HL-60 (cell line): ENCODE measurements around the gene THOC6.
A peak's percentile ranks its signal among the peaks of the same experiment; 100 is the strongest.
"Not testable (repeated sequence)": the region's sequence is repeated elsewhere in the genome, so short reads cannot be mapped to it uniquely, and the experiment has no call there.

Source experiments
- DNase-seq, 2 experiments: peaks; one replicate each; pipeline ENCODE4 v3.0.0-alpha.2; 2010 to 2020; ENCODE audit warnings: low read depth in 1 of 2, low spot score in 1 of 2
- H3K27ac ChIP-seq: fragments of 250-450 bp; sonication (Bioruptor Pico); replicated peaks from 2 replicates; pipeline ENCODE4 v1.5.1; 2020; ENCODE audit warnings: mild to moderate bottlenecking, moderate library complexity
- H3K27me3 ChIP-seq: fragments of 250-450 bp; sonication (Bioruptor Pico); 2 replicates; pipeline ENCODE4 v1.5.1; 2021; ENCODE audit warnings: mild to moderate bottlenecking, moderate library complexity; ENCODE audit not compliant: insufficient read depth, poor library complexity, severe bottlenecking
- H3K4me3 ChIP-seq: replicated peaks from 2 replicates; pipeline ENCODE4 v1.5.1; 2011; ENCODE audit warnings: mild to moderate bottlenecking, control low read depth, low read length; ENCODE audit not compliant: insufficient read depth
- GABPA ChIP-seq: IDR thresholded peaks from 2 replicates; pipeline ENCODE4 v1.6.1; 2012; ENCODE audit warnings: low read depth
- POLR2AphosphoS5 ChIP-seq: IDR thresholded peaks from 2 replicates; pipeline ENCODE4 v1.6.1; 2012; ENCODE audit warnings: low read depth
- SPI1 ChIP-seq: IDR thresholded peaks from 2 replicates; pipeline ENCODE4 v1.6.1; 2012; ENCODE audit warnings: low read depth, mild to moderate bottlenecking, borderline replicate concordance
- TF ChIP-seq, protein P1 (sequence below): IDR thresholded peaks from one replicate; pipeline ENCODE4 v1.5.1; 2011; ENCODE audit warnings: low read length, control low read depth, inconsistent platforms; ENCODE audit not compliant: insufficient read depth
- TF ChIP-seq, protein P2 (sequence below): IDR thresholded peaks from 2 replicates; pipeline ENCODE4 v1.6.1; 2012; ENCODE audit warnings: low read depth; ENCODE audit not compliant: insufficient replicate concordance

THOC6 gene

DNA sequence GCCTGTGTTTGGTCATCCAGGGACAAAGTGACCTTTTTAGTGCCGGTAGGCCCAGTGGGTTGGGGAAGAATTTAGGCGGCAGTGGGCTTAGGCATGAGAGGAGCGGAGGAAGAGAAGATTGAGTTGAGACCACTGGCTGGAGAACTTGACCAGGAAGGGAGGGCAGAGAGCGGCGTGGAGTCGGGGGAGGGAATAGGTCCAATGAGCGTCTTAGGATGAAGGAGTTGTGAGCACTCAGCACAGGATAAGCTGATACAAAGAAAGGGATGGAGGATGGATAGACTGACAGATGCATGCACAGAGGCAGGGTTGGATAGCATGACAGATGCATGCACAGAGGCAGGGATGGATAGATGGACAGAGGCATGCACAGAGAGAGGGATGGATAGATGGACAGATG lies 49.6 kb downstream of the THOC6 start:
- H3K27me3 ChIP-seq: no peaks in the 10 kb centered on the region
- H3K4me3 ChIP-seq: no peak overlapping the region
- DNase-seq: no peak
- peak overlapping the region; percentile 29; the same call in 1 of the 2 replicates for H3K27ac ChIP-seq
- TF ChIP-seq, protein P1, sequence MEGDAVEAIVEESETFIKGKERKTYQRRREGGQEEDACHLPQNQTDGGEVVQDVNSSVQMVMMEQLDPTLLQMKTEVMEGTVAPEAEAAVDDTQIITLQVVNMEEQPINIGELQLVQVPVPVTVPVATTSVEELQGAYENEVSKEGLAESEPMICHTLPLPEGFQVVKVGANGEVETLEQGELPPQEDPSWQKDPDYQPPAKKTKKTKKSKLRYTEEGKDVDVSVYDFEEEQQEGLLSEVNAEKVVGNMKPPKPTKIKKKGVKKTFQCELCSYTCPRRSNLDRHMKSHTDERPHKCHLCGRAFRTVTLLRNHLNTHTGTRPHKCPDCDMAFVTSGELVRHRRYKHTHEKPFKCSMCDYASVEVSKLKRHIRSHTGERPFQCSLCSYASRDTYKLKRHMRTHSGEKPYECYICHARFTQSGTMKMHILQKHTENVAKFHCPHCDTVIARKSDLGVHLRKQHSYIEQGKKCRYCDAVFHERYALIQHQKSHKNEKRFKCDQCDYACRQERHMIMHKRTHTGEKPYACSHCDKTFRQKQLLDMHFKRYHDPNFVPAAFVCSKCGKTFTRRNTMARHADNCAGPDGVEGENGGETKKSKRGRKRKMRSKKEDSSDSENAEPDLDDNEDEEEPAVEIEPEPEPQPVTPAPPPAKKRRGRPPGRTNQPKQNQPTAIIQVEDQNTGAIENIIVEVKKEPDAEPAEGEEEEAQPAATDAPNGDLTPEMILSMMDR: no peak
- TF ChIP-seq, protein P2, sequence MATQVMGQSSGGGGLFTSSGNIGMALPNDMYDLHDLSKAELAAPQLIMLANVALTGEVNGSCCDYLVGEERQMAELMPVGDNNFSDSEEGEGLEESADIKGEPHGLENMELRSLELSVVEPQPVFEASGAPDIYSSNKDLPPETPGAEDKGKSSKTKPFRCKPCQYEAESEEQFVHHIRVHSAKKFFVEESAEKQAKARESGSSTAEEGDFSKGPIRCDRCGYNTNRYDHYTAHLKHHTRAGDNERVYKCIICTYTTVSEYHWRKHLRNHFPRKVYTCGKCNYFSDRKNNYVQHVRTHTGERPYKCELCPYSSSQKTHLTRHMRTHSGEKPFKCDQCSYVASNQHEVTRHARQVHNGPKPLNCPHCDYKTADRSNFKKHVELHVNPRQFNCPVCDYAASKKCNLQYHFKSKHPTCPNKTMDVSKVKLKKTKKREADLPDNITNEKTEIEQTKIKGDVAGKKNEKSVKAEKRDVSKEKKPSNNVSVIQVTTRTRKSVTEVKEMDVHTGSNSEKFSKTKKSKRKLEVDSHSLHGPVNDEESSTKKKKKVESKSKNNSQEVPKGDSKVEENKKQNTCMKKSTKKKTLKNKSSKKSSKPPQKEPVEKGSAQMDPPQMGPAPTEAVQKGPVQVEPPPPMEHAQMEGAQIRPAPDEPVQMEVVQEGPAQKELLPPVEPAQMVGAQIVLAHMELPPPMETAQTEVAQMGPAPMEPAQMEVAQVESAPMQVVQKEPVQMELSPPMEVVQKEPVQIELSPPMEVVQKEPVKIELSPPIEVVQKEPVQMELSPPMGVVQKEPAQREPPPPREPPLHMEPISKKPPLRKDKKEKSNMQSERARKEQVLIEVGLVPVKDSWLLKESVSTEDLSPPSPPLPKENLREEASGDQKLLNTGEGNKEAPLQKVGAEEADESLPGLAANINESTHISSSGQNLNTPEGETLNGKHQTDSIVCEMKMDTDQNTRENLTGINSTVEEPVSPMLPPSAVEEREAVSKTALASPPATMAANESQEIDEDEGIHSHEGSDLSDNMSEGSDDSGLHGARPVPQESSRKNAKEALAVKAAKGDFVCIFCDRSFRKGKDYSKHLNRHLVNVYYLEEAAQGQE: no peak
- TF ChIP-seq POLR2AphosphoS5: no peak
- no peak for TF ChIP-seq GABPA
- no peak for TF ChIP-seq SPI1

DNA sequence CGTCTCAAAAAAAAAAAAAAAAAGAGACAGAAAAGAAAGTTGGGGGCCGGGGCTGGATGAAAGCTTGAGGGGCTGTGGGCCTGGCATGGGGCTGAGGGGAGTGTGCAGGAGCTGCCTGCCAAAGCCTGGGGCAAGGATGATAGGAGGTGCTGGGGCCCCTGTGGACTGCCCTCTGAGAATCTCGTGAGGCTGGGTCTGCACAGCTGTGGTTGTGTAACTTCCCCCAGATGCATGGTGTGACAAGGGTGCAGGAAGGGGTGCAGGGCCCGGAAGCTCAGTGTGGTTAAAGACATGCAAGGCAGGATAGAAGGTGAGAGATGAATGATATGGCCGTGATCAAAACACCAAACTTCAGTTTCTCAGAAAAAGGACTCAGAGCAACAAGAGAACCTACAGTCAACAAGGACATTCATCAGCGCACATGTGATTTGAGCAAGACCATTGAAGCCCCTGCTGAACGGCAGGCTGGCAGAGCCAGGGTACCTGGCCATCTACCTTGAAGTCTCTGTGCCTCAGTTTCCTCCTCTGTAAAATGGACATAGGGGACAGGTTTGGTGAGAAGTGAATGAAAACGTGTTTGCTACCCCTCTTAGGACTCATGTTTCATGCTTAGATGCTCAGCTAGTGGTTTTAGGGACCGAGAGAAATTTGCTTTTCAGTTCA lies 51.2 kb downstream of the THOC6 start:
- Histone ChIP-seq H3K27me3 (no peaks in the 10 kb centered on the region), H3K27ac (peak overlapping the region; percentile 50), H3K4me3 (no peak overlapping the region)
- DNase-seq: peak; percentile 83 to 93
- peak; percentile 94 for TF ChIP-seq POLR2AphosphoS5
- no peak for TF ChIP-seq GABPA

DNA sequence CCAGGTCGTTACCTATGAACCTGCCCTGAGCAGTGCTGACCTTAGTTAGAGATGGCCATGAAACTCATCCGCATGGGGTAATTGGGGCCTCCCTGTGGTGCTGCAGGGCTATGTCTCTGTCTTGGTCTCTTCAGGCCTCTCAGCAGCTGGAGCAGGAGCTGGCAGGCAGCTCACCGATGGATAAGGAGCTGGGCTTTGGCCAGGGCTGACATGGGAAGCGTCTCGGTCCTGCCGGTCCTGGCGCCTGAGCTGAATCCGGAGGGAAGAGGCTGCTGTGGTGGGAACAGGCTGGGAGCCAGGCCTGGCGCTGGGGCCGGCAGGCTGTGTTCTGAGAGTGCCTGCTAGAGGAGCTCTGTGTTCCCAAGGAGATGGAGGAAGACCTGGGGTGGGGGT lies 51.7 kb downstream of the THOC6 start:
- Histone ChIP-seq H3K27ac (peak overlapping the region; percentile 50), H3K4me3 (no peak overlapping the region), H3K27me3 (no peaks in the 10 kb centered on the region)
- no peak for TF ChIP-seq GABPA
- TF ChIP-seq, protein P2: no peak
- TF ChIP-seq POLR2AphosphoS5: no peak
- no peak for TF ChIP-seq SPI1
- TF ChIP-seq, protein P1: no peak
- no peak for DNase-seq

DNA sequence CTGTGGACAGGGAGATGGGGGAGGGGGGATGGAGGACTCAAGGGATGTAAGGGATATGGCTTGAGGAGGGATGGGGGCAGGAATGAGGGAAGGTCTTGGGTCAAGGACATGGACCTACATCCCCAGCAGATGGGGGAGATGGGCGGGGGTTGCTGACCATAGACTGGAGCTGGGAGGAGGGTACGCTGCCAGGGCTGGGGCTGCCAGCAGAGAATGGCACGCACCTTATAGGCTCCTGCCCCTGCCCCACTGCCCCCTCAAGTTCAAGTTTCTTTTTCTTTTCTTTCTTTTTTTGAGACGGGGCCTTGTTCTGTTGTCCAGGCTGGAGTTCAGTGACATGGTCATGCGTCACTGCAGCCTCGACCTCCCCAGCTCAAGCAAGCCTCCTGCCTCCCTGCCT lies 52.1 kb downstream of the THOC6 start:
- peak overlapping the region; percentile 41; the same call in 1 of the 2 replicates for H3K27ac ChIP-seq
- not testable (repeated sequence) for H3K4me3 ChIP-seq, DNase-seq, H3K27me3 ChIP-seq

DNA sequence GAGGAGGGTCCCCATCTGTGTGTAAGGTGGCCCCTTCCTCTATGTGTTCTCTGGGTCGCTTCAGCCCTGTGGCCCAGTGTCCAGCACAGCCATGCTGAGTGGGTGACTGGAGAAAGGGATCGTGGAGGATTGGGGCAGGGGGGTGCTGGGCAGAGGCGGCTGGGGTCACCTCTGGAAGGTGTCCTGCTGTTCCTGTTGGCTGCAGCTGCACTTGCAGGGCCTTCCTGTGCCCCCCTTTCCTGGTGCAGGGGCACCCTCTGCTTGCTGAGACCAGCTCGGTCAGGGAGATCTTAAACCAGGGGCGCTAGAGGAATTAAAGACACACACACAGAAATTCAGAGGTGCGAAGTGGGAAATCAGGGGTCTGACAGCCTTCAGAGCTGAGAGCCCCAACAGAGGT lies 52.7 kb downstream of the THOC6 start:
- peak overlapping the region; percentile 41 for H3K27ac ChIP-seq
- no peak overlapping the region for H3K4me3 ChIP-seq
- no peaks in the 10 kb centered on the region for H3K27me3 ChIP-seq
- no peak for TF ChIP-seq GABPA
- TF ChIP-seq, protein P1: no peak
- no peak for TF ChIP-seq SPI1
- TF ChIP-seq, protein P2: no peak
- no peak for TF ChIP-seq POLR2AphosphoS5
- no peak for DNase-seq
